Activated B cell treated with CpG ODN at 0.5 μM for 24 hours (primary cell): ENCODE results near the gene ZNF101. TPM values are rescaled to one million over a fixed set of nuclear protein-coding genes. Genes with fewer than 3 reads are reported as not detected.
A peak's percentile ranks its signal among the peaks of the same experiment; 100 is the strongest.

Experiments used
- ATAC-seq: fragments of 200-7000 bp; cut with Tn5 transposase; one replicate; pipeline ENCODE4 v1.10.0; 2021; ENCODE audit warnings: low read depth, mild to moderate bottlenecking, moderate library complexity
- CTCF ChIA-PET: fragments of 350-600 bp; sonication (Branson Sonifier 250); formaldehyde crosslinking; loops from one replicate; lab custom pipeline; 2021; ENCODE audit warnings: antibody characterized with exemption; lab: Charles Lee
- POLR2A ChIA-PET: fragments of 350-600 bp; sonication (Branson Sonifier 250); formaldehyde crosslinking; loops from one replicate; lab custom pipeline; 2021; ENCODE audit warnings: antibody characterized with exemption; lab: Charles Lee
- DNase-seq: peaks from one replicate; pipeline ENCODE4 v3.0.0; 2022
- H3K27ac Mint-ChIP-seq: one replicate; pipeline ENCODE4 v1.8.0; 2020; ENCODE audit warnings: mixed read lengths
- H3K27me3 Mint-ChIP-seq: one replicate; pipeline ENCODE4 v1.8.0; 2021; ENCODE audit warnings: mixed read lengths
- H3K36me3 Mint-ChIP-seq: one replicate; pipeline ENCODE4 v1.8.0; 2021; ENCODE audit warnings: low read depth, mixed read lengths
- H3K4me1 Mint-ChIP-seq: one replicate; pipeline ENCODE4 v1.8.0; 2021; ENCODE audit warnings: mixed read lengths
- H3K4me3 Mint-ChIP-seq: one replicate; pipeline ENCODE4 v1.8.0; 2020; ENCODE audit warnings: mild to moderate bottlenecking, mixed read lengths
- H3K9me3 Mint-ChIP-seq: one replicate; pipeline ENCODE4 v1.8.0; 2020; ENCODE audit warnings: mixed read lengths
- CTCF ChIP-seq: fragments of 200-600 bp; IDR thresholded peaks from one replicate; pipeline ENCODE4 v1.8.0; 2022; ENCODE audit warnings: antibody characterized with exemption, mild to moderate bottlenecking
- intact Hi-C: fragments of 100-400 bp; cut with micrococcal nuclease; formaldehyde crosslinking; loops from one replicate; pipeline ENCODE4 v1.15.1; 2024
- total RNA-seq: library from RNA; stranded (reverse); gene quantifications from 2 replicates; pipeline ENCODE4 v1.2.3, GENCODE V29; 2022

ZNF101 gene
- total RNA-seq, 1 donor from 2014 or later, result 52.6 TPM

- ChIA-PET POLR2A (interaction anchor here (0.5 to 2.4 kb wide), 27 partner anchors 10 to 903 kb away, joined by 3 to 42 read pairs (median 4); partner anchors contain the start of genes ATP13A1, GMIP, LPAR2 and TSSK6), CTCF (no interaction called here)
- Mint-ChIP-seq H3K36me3 (peaks cover 30% of the 10 kb centered on the region), H3K27ac (peak within 1 kb of the TSS; percentile 96), H3K4me1 (peaks cover 28% of the 10 kb centered on the region), H3K9me3 (no peaks in the 10 kb centered on the region), H3K4me3 (peak within 1 kb of the TSS; percentile 99), H3K27me3 (no peaks in the 10 kb centered on the region)
- intact Hi-C loops, result loop anchor here (1.0 to 5.0 kb wide), 10 partner anchors 43 to 434 kb away; partner anchors contain the start of genes ATP13A1, GMIP, NDUFA13 and TSSK6
- no peak for TF ChIP-seq CTCF
- ATAC-seq, result peak; percentile 99
- DNase-seq, result peak; percentile 79
These were observed 64.2 kb downstream of the ZNF101 start, which contains the start of gene ZNF14 for GRCh38 chr19:19732579-19733501. ZNF14 (minus strand) TSS chr19:19733112; CDS start chr19:19732958, 154 bp downstream.

Other genes starting within 250 kb of the ZNF101 start
- gene TSSK6, start 153.3 kb upstream of the ZNF101 start, total RNA-seq, result 4.0 and 4.3 TPM in 2 replicates
- gene NDUFA13, start 152.6 kb upstream of the ZNF101 start, total RNA-seq, result 294 and 317 TPM in 2 replicates
- 7.8 and 9.1 TPM in 2 replicates for gene YJEFN3, start 139.9 kb upstream of the ZNF101 start, total RNA-seq
- 0.27 and 0.29 TPM in 2 replicates for gene CILP2, start 130.6 kb upstream of the ZNF101 start, total RNA-seq
- gene PBX4, start 50.2 kb upstream of the ZNF101 start, total RNA-seq, result 19.4 and 21.8 TPM in 2 replicates
- gene LPAR2, start 40.6 kb upstream of the ZNF101 start, total RNA-seq, result 29.0 and 33.7 TPM in 2 replicates
- gene GMIP, start 25.2 kb upstream of the ZNF101 start, total RNA-seq, result 129 and 130 TPM in 2 replicates
- 125 and 135 TPM in 2 replicates for gene ATP13A1, start 5.2 kb upstream of the ZNF101 start, total RNA-seq
- 11.8 and 13.4 TPM in 2 replicates for gene ZNF14, start 64.3 kb downstream of the ZNF101 start, total RNA-seq
- gene ZNF506, start 152.9 kb downstream of the ZNF101 start, total RNA-seq, result 67.1 and 78.6 TPM in 2 replicates
- gene ZNF253, start 197.0 kb downstream of the ZNF101 start, total RNA-seq, result 24.7 and 26.3 TPM in 2 replicates
- 13.5 and 14.9 TPM in 2 replicates for gene ZNF93, start 232.1 kb downstream of the ZNF101 start, total RNA-seq